Measurements from ENCODE around the gene SELENOP. TPM values are rescaled to one million over a fixed set of nuclear protein-coding genes. Genes with fewer than 3 reads are reported as not detected.

Gene SELENOP
- total and polyA plus RNA-seq, 9 of the 15 experiments (the other 6 are each of a cell fraction or from before 2014, with no cell fraction given): 3.2 to 6.3 (median 4.5) TPM

- DNase-seq (ENCODE audit: extremely low read depth in 1 of 4, low spot score in 3 of 4): no peak
- Histone ChIP-seq H2AFZ (ENCODE audit: low read depth, low read length) (peak overlapping the region; percentile 5; the same call in 1 of the 2 replicates), H3K27ac (ENCODE audit: extremely low read depth, low read depth, low read length) (no peak overlapping the region), H3K9me3 (replicated peaks; ENCODE audit: control insufficient read depth, insufficient read depth, low read depth, low read length) (no peaks in the 10 kb centered on the region), H3K4me2 (ENCODE audit: insufficient read depth, low read length) (no peak overlapping the region), H4K20me1 (replicated peaks; ENCODE audit: control insufficient read depth, insufficient read depth, low read length) (no peaks in the 10 kb centered on the region), H3K36me3 (ENCODE audit: control insufficient read depth, insufficient read depth, low read length) (no peaks in the 10 kb centered on the region), H3K9ac (ENCODE audit: insufficient read depth in 1 of 2, low read depth in 2 of 2, low read length in 2 of 2) (no peak overlapping the region), H3K79me2 (ENCODE audit: control insufficient read depth, insufficient read depth, low read length) (no peaks in the 10 kb centered on the region), H3K27me3 (ENCODE audit: control insufficient read depth in 2 of 2, insufficient read depth in 2 of 2, low read length in 2 of 2) (no peaks in the 10 kb centered on the region), H3K4me1 (replicated peaks in 1 of 2; ENCODE audit: control insufficient read depth in 2 of 2, insufficient read depth in 2 of 2, low read length in 2 of 2) (peaks cover 0 to 10% of the 10 kb centered on the region in 2 experiments; a peak in 3 of 5 replicates), H3K9me1 (ENCODE audit: control insufficient read depth, insufficient read depth, low read length) (no peaks in the 10 kb centered on the region), H3K4me3 (no peak overlapping the region)
- 25% methylated on average over 4 of the region's 4 CpGs for WGBS (ENCODE audit: insufficient coverage, low coverage, missing lambda C conversion rate)
- CTCF ChIA-PET (ENCODE audit: low intra/inter-chr PET ratio): no interaction called here
- POLR2A ChIA-PET: interaction anchor here (0.9 to 1.4 kb wide), 3 partner anchors 13 to 51 kb away, joined by 3 to 4 read pairs (median 3); no protein-coding TSS in a partner anchor
- no peak for FAIRE-seq
- BruUV-seq (replicated peaks): no TSS peak
- TF ChIP-seq ZHX1 (conservative IDR thresholded peaks at IDR 0.05; ENCODE audit: low read length) (no peak), MAFG (tag; conservative IDR thresholded peaks at IDR 0.05) (peak; percentile 56), ZNF445 (CRISPR knock-in tag; IDR thresholded peaks at IDR 0.05; ENCODE audit: low read depth) (no peak), C11orf30 (IDR thresholded peaks at IDR 0.05; ENCODE audit: low read depth) (peak; percentile 61; the same call in 1 of the 2 replicates), GATA2 (CRISPR knock-in tag; IDR thresholded peaks at IDR 0.05) (no peak), ZNF316 (IDR thresholded peaks at IDR 0.05) (peak; percentile 65; the same call in 1 of the 2 replicates), NFE2 (IDR thresholded peaks at IDR 0.05; ENCODE audit: low read depth) (peak; percentile 60; the same call in 1 of the 2 replicates), PKNOX1 (IDR thresholded peaks at IDR 0.05) (no peak)
- intact Hi-C loops (cut with micrococcal nuclease) (no loop called here), in situ Hi-C loops (cut with MboI) (no loop called here)
- no peak for ATAC-seq
These were observed 31.4 kb upstream of the SELENOP start for GRCh38 chr5:42842921-42843641.

Data from K562 (cell line).